GM12865 (cell line): Measurements from ENCODE around the gene MRPS9.

Experiments used
- DNase-seq: peaks from one replicate; pipeline ENCODE4 v3.0.0; 2010; ENCODE audit warnings: low read depth
- H3K4me3 ChIP-seq: 2 replicates; pipeline ENCODE4 v1.5.1; 2011; ENCODE audit warnings: mild to moderate bottlenecking, low read depth, low read length, control low read depth
- TF ChIP-seq, protein P1 (sequence below): IDR thresholded peaks from 2 replicates; pipeline ENCODE4 v1.5.1; 2011; ENCODE audit warnings: low read length, control low read depth, low read depth, inconsistent platforms; ENCODE audit not compliant: insufficient read depth; ENCODE audit errors: missing control alignments

The MRPS9 gene

DNA sequence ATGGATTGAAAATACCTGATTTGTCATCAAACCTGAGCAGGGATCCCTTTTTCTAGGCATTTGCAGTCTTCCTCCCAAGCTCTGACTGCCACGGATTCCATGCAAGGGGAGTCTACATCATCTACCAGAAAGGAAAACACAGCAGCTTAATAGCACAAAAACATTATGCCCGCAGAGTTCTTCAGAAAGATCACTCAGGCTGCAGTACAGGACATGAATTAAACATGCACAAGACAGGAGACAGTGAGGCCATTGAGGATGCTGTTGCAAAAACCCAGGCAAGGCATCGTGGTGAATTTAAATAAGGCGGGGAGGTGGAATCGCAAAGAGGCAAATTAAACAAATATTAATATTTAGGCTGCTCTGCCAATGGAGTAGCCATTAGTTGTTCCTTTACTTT, 88.5 kb downstream of the MRPS9 start:
- DNase-seq, result no peak
- H3K4me3 ChIP-seq, result no peak overlapping the region
- TF ChIP-seq, protein P1, sequence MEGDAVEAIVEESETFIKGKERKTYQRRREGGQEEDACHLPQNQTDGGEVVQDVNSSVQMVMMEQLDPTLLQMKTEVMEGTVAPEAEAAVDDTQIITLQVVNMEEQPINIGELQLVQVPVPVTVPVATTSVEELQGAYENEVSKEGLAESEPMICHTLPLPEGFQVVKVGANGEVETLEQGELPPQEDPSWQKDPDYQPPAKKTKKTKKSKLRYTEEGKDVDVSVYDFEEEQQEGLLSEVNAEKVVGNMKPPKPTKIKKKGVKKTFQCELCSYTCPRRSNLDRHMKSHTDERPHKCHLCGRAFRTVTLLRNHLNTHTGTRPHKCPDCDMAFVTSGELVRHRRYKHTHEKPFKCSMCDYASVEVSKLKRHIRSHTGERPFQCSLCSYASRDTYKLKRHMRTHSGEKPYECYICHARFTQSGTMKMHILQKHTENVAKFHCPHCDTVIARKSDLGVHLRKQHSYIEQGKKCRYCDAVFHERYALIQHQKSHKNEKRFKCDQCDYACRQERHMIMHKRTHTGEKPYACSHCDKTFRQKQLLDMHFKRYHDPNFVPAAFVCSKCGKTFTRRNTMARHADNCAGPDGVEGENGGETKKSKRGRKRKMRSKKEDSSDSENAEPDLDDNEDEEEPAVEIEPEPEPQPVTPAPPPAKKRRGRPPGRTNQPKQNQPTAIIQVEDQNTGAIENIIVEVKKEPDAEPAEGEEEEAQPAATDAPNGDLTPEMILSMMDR, result no peak

DNA sequence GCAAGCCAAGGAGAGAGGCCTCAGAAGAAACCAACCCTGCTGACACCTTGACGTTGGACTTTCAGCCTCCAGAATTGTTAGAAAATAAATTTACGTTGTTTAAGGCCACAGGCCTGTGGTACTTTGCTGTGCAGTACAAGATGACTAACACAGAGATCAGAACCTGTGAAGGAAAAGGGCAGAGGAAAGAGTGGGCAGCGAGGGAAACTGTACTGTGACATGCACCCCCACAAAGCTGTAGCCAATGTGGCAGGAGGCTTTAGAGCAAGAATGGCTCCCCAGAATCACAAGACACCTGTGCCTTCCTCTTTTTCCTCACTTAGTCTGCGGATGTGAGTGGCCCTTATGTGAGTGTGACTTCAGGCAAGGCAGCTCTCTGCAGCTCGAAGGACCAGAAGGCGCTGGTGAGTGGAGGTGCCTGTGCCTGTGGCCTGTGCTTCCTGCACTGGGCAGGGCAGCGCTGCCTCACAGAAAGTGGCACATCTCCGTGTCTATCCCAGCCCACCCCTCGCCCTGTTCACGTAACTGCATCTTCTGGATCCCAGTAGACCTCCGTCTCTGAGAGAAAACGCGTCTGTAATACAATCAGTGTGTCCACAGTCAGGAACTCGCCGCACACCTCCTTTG, 89.5 kb downstream of the MRPS9 start:
- no peak for DNase-seq
- H3K4me3 ChIP-seq, result no peak overlapping the region
- TF ChIP-seq, protein P1, result no peak

DNA sequence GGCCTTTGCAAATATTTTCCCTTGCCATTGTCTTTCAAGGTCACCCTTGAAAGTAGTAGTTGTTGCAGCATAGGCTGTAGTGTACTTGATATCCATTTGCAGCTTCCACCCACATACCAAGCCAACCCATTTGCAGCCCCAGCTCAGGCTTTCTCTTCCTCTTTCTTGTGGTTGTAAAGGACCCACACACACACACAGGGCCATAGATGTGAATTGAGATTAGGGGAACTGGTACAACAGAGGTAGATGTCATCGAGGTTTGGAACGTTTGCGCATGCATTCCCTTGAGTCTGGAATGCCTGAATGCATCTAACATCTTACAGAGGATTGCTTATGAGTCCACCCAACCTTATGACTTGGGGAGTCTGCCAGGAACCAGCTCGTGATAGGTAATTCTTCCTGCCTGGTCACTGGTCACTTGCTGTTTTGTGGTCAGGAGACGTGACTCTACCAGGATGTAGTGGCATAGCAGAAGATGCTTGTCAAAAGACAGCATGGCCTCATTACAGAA, 91.9 kb downstream of the MRPS9 start:
- peak; percentile 72 for DNase-seq
- H3K4me3 ChIP-seq, result no peak overlapping the region
- TF ChIP-seq, protein P1, result no peak

DNA sequence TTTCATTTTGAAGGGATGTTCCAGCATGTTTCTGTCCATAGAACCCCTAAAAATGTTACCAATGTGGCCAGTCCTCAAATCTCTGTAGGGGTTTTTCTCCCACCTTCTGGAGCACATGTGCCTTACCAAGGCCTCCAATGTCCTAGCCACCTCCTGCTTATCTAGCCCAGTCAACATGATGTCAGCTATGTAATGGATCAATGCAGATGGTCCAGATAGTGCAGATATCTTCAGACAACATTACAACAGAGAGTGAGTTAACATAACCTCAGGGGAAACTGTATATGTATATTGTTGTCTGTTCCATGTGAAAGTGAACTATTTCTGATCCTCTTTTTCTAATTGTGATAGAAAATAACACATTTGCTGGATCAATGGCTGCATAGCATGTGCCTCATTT, 92.7 kb downstream of the MRPS9 start:
- H3K4me3 ChIP-seq, result no peak overlapping the region
- TF ChIP-seq, protein P1, result no peak

DNA sequence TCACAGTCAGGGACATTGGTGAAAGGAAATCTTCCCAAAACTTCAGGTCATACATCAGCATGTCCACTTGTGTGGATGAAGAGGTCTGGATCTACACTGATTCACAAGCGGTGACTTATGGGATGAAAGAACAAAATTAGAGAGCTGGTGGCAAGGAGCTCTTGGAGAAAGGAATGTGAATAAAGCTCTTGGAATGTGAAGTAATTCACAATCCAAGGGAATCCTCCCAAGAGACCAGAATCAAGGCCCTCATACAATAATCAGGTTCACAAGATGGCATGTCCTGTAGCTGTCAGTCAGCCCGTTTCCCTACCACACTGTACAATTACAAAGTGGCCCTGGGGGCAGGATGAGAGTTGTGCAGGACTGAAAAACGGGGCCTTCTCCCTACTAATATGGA, 96.2 kb downstream of the MRPS9 start:
- no peak for DNase-seq
- TF ChIP-seq, protein P1, result no peak
- H3K4me3 ChIP-seq, result no peak overlapping the region

More for the DNA sequence above, 92.7 kb downstream of the MRPS9 start:
- no peak for DNase-seq

DNA sequence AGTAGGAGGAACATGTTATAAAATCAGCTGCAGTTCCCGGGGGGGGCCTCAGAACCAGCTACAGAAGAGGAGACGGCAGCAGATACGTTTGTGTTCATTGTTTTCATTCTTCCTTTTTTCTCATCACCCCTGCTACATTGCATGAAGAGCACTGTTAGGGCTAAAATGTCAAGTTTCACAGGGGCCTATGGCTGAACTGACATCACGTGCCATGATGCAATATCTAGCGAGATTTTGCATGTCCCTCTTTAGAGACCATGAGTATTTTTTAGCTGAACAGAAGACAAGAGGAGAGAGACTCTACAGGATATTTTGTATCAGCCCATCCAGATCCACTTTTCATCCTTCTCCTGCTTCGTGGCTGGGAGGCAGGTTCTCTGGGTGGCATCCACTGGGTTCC, 97.6 kb downstream of the MRPS9 start:
- TF ChIP-seq, protein P1, result no peak
- no peak overlapping the region for H3K4me3 ChIP-seq
- DNase-seq, result no peak

DNA sequence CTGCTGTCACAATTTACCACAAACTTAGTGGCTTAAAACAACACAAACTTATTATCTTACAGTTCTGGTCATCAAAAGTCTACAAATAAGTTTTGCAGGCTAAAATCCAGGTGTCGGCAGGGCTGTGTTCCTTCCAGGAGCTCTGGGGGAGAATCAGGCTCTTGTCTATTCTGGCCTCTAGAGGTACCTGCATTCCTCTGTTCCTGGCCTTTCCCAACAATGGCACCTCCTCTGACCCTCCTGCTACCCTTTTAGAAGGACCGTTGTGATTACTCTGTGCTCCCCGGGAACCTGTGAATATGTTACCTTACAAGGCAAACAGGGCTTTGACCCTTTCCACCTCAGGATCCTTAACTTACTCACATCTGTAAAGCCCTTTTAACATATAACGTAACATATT, 98.5 kb downstream of the MRPS9 start:
- H3K4me3 ChIP-seq, result no peak overlapping the region
- DNase-seq, result no peak
- TF ChIP-seq, protein P1, result no peak
